Psoas muscle (tissue), 8 donors: ENCODE data around the gene MAST2. TPM values are rescaled to one million over a fixed set of nuclear protein-coding genes. Genes with fewer than 3 reads are reported as not detected.

ENCODE experiments used
- ATAC-seq, 4 donors: fragments of 200-7000 bp; cut with Tn5 transposase; one replicate each; pipeline ENCODE4 v1.9.1; 2020; ENCODE audit warnings: moderate library complexity in 3 of 4, mild to moderate bottlenecking in 2 of 4
- DNase-seq, 2 donors: peaks; one replicate each; pipeline ENCODE4 v3.0.0-alpha.2; 2020
- H3K27ac ChIP-seq: fragments of 200-600 bp; one replicate; pipeline ENCODE4 v1.8.0; 2022
- H3K27me3 ChIP-seq, 3 donors: fragments of 200-600 bp in 1 of 3; one replicate each; pipeline versions ENCODE4 v1.6.1 to v1.8.0; 2013 to 2022; ENCODE audit warnings: low read length in 2 of 3, mild to moderate bottlenecking in 2 of 3, moderate library complexity in 1 of 3; ENCODE audit not compliant: insufficient read depth in 3 of 3
- H3K36me3 ChIP-seq, 2 donors: fragments of 200-600 bp in 1 of 2; one replicate each; pipeline versions ENCODE4 v1.6.1 to v1.8.0; 2013 to 2022; ENCODE audit warnings: low read depth in 1 of 2, mild to moderate bottlenecking in 1 of 2, moderate library complexity in 1 of 2; ENCODE audit not compliant: insufficient read depth in 1 of 2
- H3K4me1 ChIP-seq: fragments of 200-600 bp; one replicate; pipeline ENCODE4 v1.8.0; 2022
- H3K4me3 ChIP-seq: fragments of 200-600 bp; one replicate; pipeline ENCODE4 v1.8.0; 2022; ENCODE audit warnings: mild to moderate bottlenecking
- H3K9me3 ChIP-seq: fragments of 200-600 bp; one replicate; pipeline ENCODE4 v1.8.0; 2022
- WGBS, 3 donors: extraction: QIAGEN DNeasy Blood & Tissue Kit; methylation state at CpG; one replicate each; pipeline versions ENCODE4 v1.1.6 to v1.1.7; 2013; 5-methylcytosine and 5-hydroxymethylcytosine counted together
- intact Hi-C, 2 donors: fragments of 100-400 bp; cut with DNase I; formaldehyde crosslinking; loops; one replicate each; pipeline versions ENCODE4 v1.11.0 to v1.14.2; 2022
- polyA plus RNA-seq, 3 donors: library from polyadenylated mRNA; stranded (reverse); fragments of 200-250 nt; gene quantifications; one replicate each; pipeline ENCODE4 v1.2.3, GENCODE V29; 2013
- total RNA-seq, 4 donors: library from RNA; stranded (reverse); fragmentation: NEBNext Ultra II Directional in 2 of 4; extraction: Animal tissue kit (Norgen Biotek cat#: 25700) in 2 of 4; gene quantifications; one replicate each; pipeline versions ENCODE4 v1.2.1 to v1.2.4, GENCODE V29; 2021 to 2023
- TF ChIP-seq, protein P1 (sequence below): fragments of 200-600 bp; IDR thresholded peaks from one replicate; pipeline ENCODE4 v1.8.0; 2022; ENCODE audit warnings: antibody characterized with exemption
- donor health status: healthy with polysubstance abuse.
- donor health status: DM: no; HTN: no; CAD: no; lungs with moderate emphysema.
- donor health status: Bipolar disorder and iron deficiency.
- donor health status: healthy.
- donor health status: DM: yes; HTN: yes; CAD: no.
- donor health status: DM: no; HTN: no; CAD: no.
- donor health status: DM: no; HTN: no; CAD: no.
- donor health status: DM: yes; HTN: yes; CAD: no.

Gene MAST2
- total and polyA plus RNA-seq, 7 donors = 97.8 to 266 (median 159) TPM

- Histone ChIP-seq H3K27me3 (no peaks in the 10 kb centered on the region), H3K4me3 (no peak overlapping the region), H3K4me1 (peaks cover 7% of the 10 kb centered on the region), H3K27ac (peak overlapping the region; percentile 7), H3K9me3 (no peaks in the 10 kb centered on the region), H3K36me3 (peaks cover 15 to 71% of the 10 kb centered on the region in 2 donors)
- ATAC-seq (peak in 2 of 4 donors; percentile 21 to 34), DNase-seq (no peak)
- TF ChIP-seq, protein P1, sequence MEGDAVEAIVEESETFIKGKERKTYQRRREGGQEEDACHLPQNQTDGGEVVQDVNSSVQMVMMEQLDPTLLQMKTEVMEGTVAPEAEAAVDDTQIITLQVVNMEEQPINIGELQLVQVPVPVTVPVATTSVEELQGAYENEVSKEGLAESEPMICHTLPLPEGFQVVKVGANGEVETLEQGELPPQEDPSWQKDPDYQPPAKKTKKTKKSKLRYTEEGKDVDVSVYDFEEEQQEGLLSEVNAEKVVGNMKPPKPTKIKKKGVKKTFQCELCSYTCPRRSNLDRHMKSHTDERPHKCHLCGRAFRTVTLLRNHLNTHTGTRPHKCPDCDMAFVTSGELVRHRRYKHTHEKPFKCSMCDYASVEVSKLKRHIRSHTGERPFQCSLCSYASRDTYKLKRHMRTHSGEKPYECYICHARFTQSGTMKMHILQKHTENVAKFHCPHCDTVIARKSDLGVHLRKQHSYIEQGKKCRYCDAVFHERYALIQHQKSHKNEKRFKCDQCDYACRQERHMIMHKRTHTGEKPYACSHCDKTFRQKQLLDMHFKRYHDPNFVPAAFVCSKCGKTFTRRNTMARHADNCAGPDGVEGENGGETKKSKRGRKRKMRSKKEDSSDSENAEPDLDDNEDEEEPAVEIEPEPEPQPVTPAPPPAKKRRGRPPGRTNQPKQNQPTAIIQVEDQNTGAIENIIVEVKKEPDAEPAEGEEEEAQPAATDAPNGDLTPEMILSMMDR = no peak
- 97 to 98% (median 98%) methylated on average over 2 of the region's 2 CpGs for WGBS, 3 donors
- intact Hi-C loops = no loop called here
Measured at GRCh38 chr1:45999507-45999906, 196.1 kb downstream of the MAST2 start.

DNA sequence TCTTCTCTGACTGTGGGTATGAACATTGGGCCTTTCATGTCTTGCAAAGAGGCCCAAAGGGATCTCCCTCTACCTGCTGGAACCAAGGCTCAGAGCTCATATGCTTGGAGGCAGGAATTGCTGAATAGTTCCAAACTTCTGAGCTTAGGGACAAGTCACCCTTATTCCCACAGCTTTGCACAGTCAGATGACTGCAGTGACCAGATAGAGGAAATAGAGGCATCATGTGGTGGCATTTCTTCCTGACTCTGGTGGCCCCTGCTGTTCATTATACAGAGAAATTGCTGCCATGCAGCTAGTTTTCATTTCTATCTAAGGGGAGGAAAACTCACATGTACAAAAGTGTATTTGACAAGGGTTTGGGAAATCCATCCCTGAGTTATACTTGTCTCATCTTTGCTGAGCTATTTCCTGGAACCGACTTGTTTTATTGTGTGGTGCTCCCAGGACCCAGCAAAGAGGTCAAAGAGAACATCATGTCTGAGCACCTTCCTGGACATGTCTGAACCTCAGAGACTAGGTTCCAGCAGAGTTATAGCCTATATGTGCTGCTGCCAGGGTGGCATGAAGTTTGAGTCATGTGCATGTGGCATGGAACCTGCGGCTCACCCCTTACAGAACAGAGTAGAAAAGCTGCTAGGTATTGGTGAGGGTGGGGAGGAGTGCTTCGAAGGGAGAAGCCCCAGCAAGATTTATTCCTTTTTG is 197.8 kb downstream of the MAST2 start:
- 86 to 91% (median 88%) methylated on average over 3 of the region's 3 CpGs for WGBS, 3 donors
- ATAC-seq (no peak), DNase-seq (no peak)

GRCh38 chr1:46002551-46003150 is 199.2 kb downstream of the MAST2 start:
- TF ChIP-seq, protein P1 = no peak
- no peaks in the 10 kb centered on the region for H3K9me3 ChIP-seq
- intact Hi-C loops = no loop called here
- 97 to 100% (median 99%) methylated on average over 3 of the region's 3 CpGs for WGBS, 3 donors
- ATAC-seq (no peak), DNase-seq (no peak)
- no peak overlapping the region for H3K27ac ChIP-seq
- H3K27me3 ChIP-seq = no peaks in the 10 kb centered on the region
- no peak overlapping the region for H3K4me3 ChIP-seq
- no peaks in the 10 kb centered on the region for H3K4me1 ChIP-seq
- H3K36me3 ChIP-seq = peaks cover 6 to 97% of the 10 kb centered on the region in 2 donors

More for the DNA sequence above, 197.8 kb downstream of the MAST2 start:
- intact Hi-C loops = no loop called here
- H3K27me3 ChIP-seq = no peaks in the 10 kb centered on the region
- no peak overlapping the region for H3K27ac ChIP-seq
- TF ChIP-seq, protein P1 = no peak
- no peak overlapping the region for H3K4me3 ChIP-seq
- no peaks in the 10 kb centered on the region for H3K9me3 ChIP-seq
- no peaks in the 10 kb centered on the region for H3K4me1 ChIP-seq
- peaks cover 12 to 88% of the 10 kb centered on the region in 2 donors for H3K36me3 ChIP-seq

DNA sequence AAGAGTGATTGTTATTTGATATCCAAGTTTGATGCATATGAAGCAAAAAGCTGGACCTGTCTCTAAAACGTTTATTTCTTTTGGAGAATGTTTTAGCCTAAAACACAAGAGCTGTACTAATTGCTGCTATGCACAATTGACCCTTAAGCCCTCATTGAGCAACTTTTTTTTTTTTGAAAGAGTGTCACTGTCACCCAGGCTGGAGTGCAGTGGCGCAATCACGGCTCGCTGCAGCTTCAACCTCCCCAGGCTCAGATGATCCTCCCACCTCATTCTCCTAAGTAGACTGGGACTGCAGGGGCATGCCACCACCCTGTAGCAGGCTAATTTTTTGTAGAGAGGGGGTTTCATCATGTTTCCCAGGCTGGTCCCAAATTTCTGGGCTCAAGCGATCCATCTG is 199.9 kb downstream of the MAST2 start:
- TF ChIP-seq, protein P1 = no peak
- intact Hi-C loops = no loop called here
- H3K27me3 ChIP-seq = no peaks in the 10 kb centered on the region
- no peaks in the 10 kb centered on the region for H3K9me3 ChIP-seq
- 80 to 85% (median 83%) methylated on average over 5 of the region's 5 CpGs for WGBS, 3 donors
- H3K4me1 ChIP-seq = no peaks in the 10 kb centered on the region
- peak in 2 of 4 donors; percentile 32 to 33 for ATAC-seq
- no peak overlapping the region for H3K4me3 ChIP-seq
- no peak overlapping the region for H3K27ac ChIP-seq
- DNase-seq = peak in 1 of 2 donors; percentile 57
- peaks cover 6 to 97% of the 10 kb centered on the region in 2 donors for H3K36me3 ChIP-seq
